Adrenal gland (tissue), 12 donors: ENCODE data around the gene APLP2. TPM values are rescaled to one million over a fixed set of nuclear protein-coding genes. Genes with fewer than 3 reads are reported as not detected.
A peak's percentile ranks its signal among the peaks of the same experiment; 100 is the strongest.

Experiments used
- DNase-seq, 7 donors: peaks; one replicate each; pipeline ENCODE4 v3.0.0-alpha.2; 2019 to 2020
- H3K27ac ChIP-seq, 5 donors: fragments of 200-600 bp; sonication (generic) in 4 of 5; 1 replicate in 3 of 5; 2 replicates in 2 of 5; pipeline versions ENCODE4 v1.5.1 to v1.8.0; 2016 to 2020; ENCODE audit warnings: mild to moderate bottlenecking in 1 of 5
- H3K27me3 ChIP-seq: fragments of 200-600 bp; 2 replicates; pipeline ENCODE4 v1.8.0; 2021
- H3K36me3 ChIP-seq, 2 donors: fragments of 200-600 bp; replicated peaks in 1 of 2; 1 replicate in 1 of 2; 2 replicates in 1 of 2; pipeline versions ENCODE4 v1.5.1 to v1.8.0; 2018 to 2022
- H3K4me1 ChIP-seq, 2 donors: fragments of 200-600 bp; replicated peaks in 1 of 2; 1 replicate in 1 of 2; 2 replicates in 1 of 2; pipeline versions ENCODE4 v1.5.1 to v1.8.0; 2018 to 2021
- H3K4me3 ChIP-seq, 4 donors: fragments of 200-600 bp; sonication (generic) in 3 of 4; one replicate each; pipeline ENCODE4 v1.5.1; 2016 to 2018
- H3K9me3 ChIP-seq, 3 donors: fragments of 200-600 bp; sonication (generic) in 1 of 3; replicated peaks in 1 of 3; 1 replicate in 2 of 3; 2 replicates in 1 of 3; pipeline versions ENCODE4 v1.5.1 to v1.8.0; 2016 to 2021
- CTCF ChIP-seq, 6 experiments: fragments of 450-650 bp in 4 of 6; fragments of 200-600 bp in 2 of 6; sonication (generic) in 1 of 6; IDR thresholded peaks; 1 replicate in 5 of 6; 2 replicates in 1 of 6; pipeline versions ENCODE4 v1.5.1 to v1.8.0; 2016 to 2021; ENCODE audit warnings: antibody characterized with exemption in 6 of 6, mild to moderate bottlenecking in 2 of 6, moderate library complexity in 1 of 6
- POLR2A ChIP-seq, 2 donors: fragments of 450-650 bp; IDR thresholded peaks; one replicate each; pipeline ENCODE4 v1.6.1; 2017; ENCODE audit warnings: antibody characterized with exemption in 2 of 2, mild to moderate bottlenecking in 2 of 2, moderate library complexity in 1 of 2
- WGBS, 4 donors: extraction: QIAGEN DNeasy Blood & Tissue Kit in 2 of 4; methylation state at CpG; one replicate each; pipeline versions ENCODE4 v1.1.5 to v1.1.7; 2013 to 2017; 5-methylcytosine and 5-hydroxymethylcytosine counted together
- intact Hi-C, 2 donors: fragments of 100-400 bp; cut with DNase I; formaldehyde crosslinking; loops; one replicate each; pipeline versions ENCODE4 v1.14.1 to v1.15.0; 2022 to 2023
- polyA plus RNA-seq, 3 donors: library from polyadenylated mRNA; stranded (reverse); fragments of 200-250 nt in 2 of 3; fragments of 350-450 nt in 1 of 3; fragmentation: Illumina TruSeq in 1 of 3; extraction: RNeasy Lipid Tissue Mini Kit (QIAGEN cat#74804) in 1 of 3; gene quantifications; one replicate each; pipeline ENCODE4 v1.2.3, GENCODE V29; 2013 to 2014
- total RNA-seq, 9 donors: library from RNA; depleted of rRNA in 4 of 9; stranded (reverse); fragments of >200 nt in 4 of 9; fragments of 120-200 nt in 1 of 9; fragmentation: NEBNext Ultra II Directional in 1 of 9; extraction: Animal tissue kit (Norgen Biotek cat#: 25700) in 1 of 9; gene quantifications; one replicate each; pipeline versions ENCODE4 v1.1.0 to v1.2.4, GENCODE V29; 2013 to 2023
- donor health status: healthy with polysubstance abuse.
- donor health status: Bipolar disorder and iron deficiency.
- donor health status: DM: yes; HTN: yes; CAD: no.
- donor health status: DM: no; HTN: no; CAD: no.
- donor health status: DM: no; HTN: no; CAD: no.
- donor health status: DM: yes; HTN: yes; CAD: no.

APLP2 gene
- total and polyA plus RNA-seq, 12 donors, result 85.0 to 374 (median 273) TPM

- Histone ChIP-seq H3K4me1 (no peaks in the 10 kb centered on the region), H3K27me3 (no peaks in the 10 kb centered on the region), H3K27ac (no peak overlapping the region), H3K36me3 (peaks cover 0 to 39% of the 10 kb centered on the region in 2 donors), H3K4me3 (no peak overlapping the region), H3K9me3 (no peaks in the 10 kb centered on the region)
- 76 to 87% (median 80%) methylated on average over 7 of the region's 7 CpGs for WGBS, 4 donors
- TF ChIP-seq CTCF (IDR thresholded peaks at IDR 0.05), result no peak
- TF ChIP-seq POLR2A (IDR thresholded peaks at IDR 0.05), result no peak
- no peak for DNase-seq
- intact Hi-C loops, result loop anchor here in 1 of 2 donors (10.0 kb wide), 1 partner anchor 131 kb away; the partner anchor contains the start of gene PRDM10
Measured at GRCh38 chr11:130136107-130136506, 66.4 kb downstream of the APLP2 start.

- DNase-seq, result peak in 1 of 7 donors; percentile 44
- peaks cover 0 to 43% of the 10 kb centered on the region in 2 donors for H3K36me3 ChIP-seq
- H3K27me3 ChIP-seq, result no peaks in the 10 kb centered on the region
- no peaks in the 10 kb centered on the region for H3K9me3 ChIP-seq
- 93 to 95% (median 94%) methylated on average over 9 of the region's 9 CpGs for WGBS, 4 donors
- H3K4me3 ChIP-seq, result no peak overlapping the region
- TF ChIP-seq CTCF (IDR thresholded peaks at IDR 0.05) (no peak), POLR2A (IDR thresholded peaks at IDR 0.05) (no peak)
- intact Hi-C loops, result loop anchor here in 1 of 2 donors (10.0 kb wide), 1 partner anchor 133 kb away; the partner anchor contains the start of gene PRDM10
- peaks cover 9 to 11% of the 10 kb centered on the region in 2 donors for H3K4me1 ChIP-seq
- H3K27ac ChIP-seq, result no peak overlapping the region
Measured at GRCh38 chr11:130137999-130138398, 68.3 kb downstream of the APLP2 start.

- Histone ChIP-seq H3K36me3 (peaks cover 0 to 41% of the 10 kb centered on the region in 2 donors), H3K4me3 (no peak overlapping the region), H3K27me3 (no peaks in the 10 kb centered on the region), H3K4me1 (peaks cover 9 to 11% of the 10 kb centered on the region in 2 donors), H3K27ac (peak overlapping the region in 1 of 5 donors; percentile 12), H3K9me3 (no peaks in the 10 kb centered on the region)
- no peak for TF ChIP-seq POLR2A (IDR thresholded peaks at IDR 0.05)
- TF ChIP-seq CTCF (IDR thresholded peaks at IDR 0.05), result no peak
- intact Hi-C loops, result loop anchor here in 1 of 2 donors (10.0 kb wide), 1 partner anchor 135 kb away; the partner anchor contains the start of gene PRDM10
- DNase-seq, result peak in 1 of 7 donors; percentile 42
- WGBS, 4 donors, result 80 to 90% (median 87%) methylated on average over 13 of the region's 13 CpGs
Measured at GRCh38 chr11:130139401-130139800, 69.7 kb downstream of the APLP2 start.

- no peaks in the 10 kb centered on the region for H3K9me3 ChIP-seq
- no peaks in the 10 kb centered on the region for H3K27me3 ChIP-seq
- peaks cover 26 to 28% of the 10 kb centered on the region in 2 donors for H3K4me1 ChIP-seq
- peak in 6 of 7 donors; percentile 46 to 73 (median 63) for DNase-seq
- H3K36me3 ChIP-seq, result peaks cover 0 to 30% of the 10 kb centered on the region in 2 donors
- H3K4me3 ChIP-seq, result no peak overlapping the region
- intact Hi-C loops, result no loop called here
- 80 to 88% (median 84%) methylated on average over 15 to 19 of the region's 19 CpGs for WGBS, 4 donors
- TF ChIP-seq POLR2A (IDR thresholded peaks at IDR 0.05) (no peak), CTCF (IDR thresholded peaks at IDR 0.05) (peak in 2 of 6 experiments; percentile 17 to 36)
- peak overlapping the region in 3 of 5 donors; percentile 24 to 55 (median 35) for H3K27ac ChIP-seq
Measured at GRCh38 chr11:130141561-130142341, 72.1 kb downstream of the APLP2 start.
